ENCODE results near the gene KPNA1.
"Not testable (repeated sequence)": the region's sequence is repeated elsewhere in the genome, so short reads cannot be mapped to it uniquely, and the experiment has no call there.

KPNA1 gene

GRCh38 chr3:122506450-122506849 is 8.3 kb downstream of the KPNA1 start:
- H3K27ac ChIP-seq (ENCODE audit: low read depth, low read length, severe bottlenecking): no peak overlapping the region
- WGBS, 2 experiments (ENCODE audit: insufficient coverage in 2 of 2): no CpG with 5 or more reads among the region's 1 CpG

GRCh38 chr3:122505676-122506075 is 9.1 kb downstream of the KPNA1 start:
- Histone ChIP-seq H3K9me3 (ENCODE audit: control insufficient read depth, low read length) (no peaks in the 10 kb centered on the region), H3K4me3 (ENCODE audit: extremely low read depth, insufficient read depth, low read length, poor library complexity, severe bottlenecking) (no peak overlapping the region), H3K36me3 (ENCODE audit: control insufficient read depth, insufficient read depth, low read length) (peaks cover 29% of the 10 kb centered on the region), H3K4me1 (ENCODE audit: control insufficient read depth, insufficient read depth, low read length, poor library complexity, severe bottlenecking) (no peaks in the 10 kb centered on the region), H3K27ac (ENCODE audit: low read depth, low read length, severe bottlenecking) (no peak overlapping the region)
- 78 to 83% methylated on average over 2 of the region's 2 CpGs for WGBS, 2 experiments (ENCODE audit: insufficient coverage in 2 of 2)

More at GRCh38 chr3:122506450-122506849, 8.3 kb downstream of the KPNA1 start:
- Histone ChIP-seq H3K4me3 (ENCODE audit: extremely low read depth, insufficient read depth, low read length, poor library complexity, severe bottlenecking) (no peak overlapping the region), H3K4me1 (ENCODE audit: control insufficient read depth, insufficient read depth, low read length, poor library complexity, severe bottlenecking) (peaks cover 4% of the 10 kb centered on the region), H3K36me3 (ENCODE audit: control insufficient read depth, insufficient read depth, low read length) (peaks cover 33% of the 10 kb centered on the region), H3K9me3 (ENCODE audit: control insufficient read depth, low read length) (no peaks in the 10 kb centered on the region)

GRCh38 chr3:122502941-122503340 is 11.8 kb downstream of the KPNA1 start:
- WGBS, 2 experiments (ENCODE audit: insufficient coverage in 2 of 2): no CpG with 5 or more reads among the region's 2 CpGs
- Histone ChIP-seq H3K36me3 (ENCODE audit: control insufficient read depth, insufficient read depth, low read length) (peaks cover 25% of the 10 kb centered on the region), H3K4me1 (ENCODE audit: control insufficient read depth, insufficient read depth, low read length, poor library complexity, severe bottlenecking) (peaks cover 7% of the 10 kb centered on the region), H3K27ac (ENCODE audit: low read depth, low read length, severe bottlenecking) (no peak overlapping the region), H3K4me3 (ENCODE audit: extremely low read depth, insufficient read depth, low read length, poor library complexity, severe bottlenecking) (no peak overlapping the region), H3K9me3 (ENCODE audit: control insufficient read depth, low read length) (no peaks in the 10 kb centered on the region)

GRCh38 chr3:122502139-122502538 is 12.6 kb downstream of the KPNA1 start:
- H3K9me3 ChIP-seq (ENCODE audit: control insufficient read depth, low read length): no peaks in the 10 kb centered on the region
- 29 to 67% methylated on average over 1 of the region's 2 CpGs for WGBS, 2 experiments (ENCODE audit: insufficient coverage in 2 of 2)
- no peak overlapping the region for H3K27ac ChIP-seq (ENCODE audit: low read depth, low read length, severe bottlenecking)
- H3K36me3 ChIP-seq (ENCODE audit: control insufficient read depth, insufficient read depth, low read length): peaks cover 24% of the 10 kb centered on the region
- H3K4me1 ChIP-seq (ENCODE audit: control insufficient read depth, insufficient read depth, low read length, poor library complexity, severe bottlenecking): peaks cover 12% of the 10 kb centered on the region
- no peak overlapping the region for H3K4me3 ChIP-seq (ENCODE audit: extremely low read depth, insufficient read depth, low read length, poor library complexity, severe bottlenecking)

- WGBS, 2 experiments (ENCODE audit: insufficient coverage in 2 of 2): 88 to 94% methylated on average over 5 to 6 of the region's 6 CpGs
- not testable (repeated sequence) for H3K27ac ChIP-seq (ENCODE audit: low read depth, low read length, severe bottlenecking); H3K9me3 ChIP-seq (ENCODE audit: control insufficient read depth, low read length); H3K4me3 ChIP-seq (ENCODE audit: extremely low read depth, insufficient read depth, low read length, poor library complexity, severe bottlenecking)
- peaks cover 18% of the 10 kb centered on the region for H3K36me3 ChIP-seq (ENCODE audit: control insufficient read depth, insufficient read depth, low read length)
- peaks cover 12% of the 10 kb centered on the region for H3K4me1 ChIP-seq (ENCODE audit: control insufficient read depth, insufficient read depth, low read length, poor library complexity, severe bottlenecking)
Measured at GRCh38 chr3:122500964-122501363, 13.8 kb downstream of the KPNA1 start.

GRCh38 chr3:122498152-122498551 is 16.6 kb downstream of the KPNA1 start:
- WGBS, 2 experiments (ENCODE audit: insufficient coverage in 2 of 2): no CpG with 5 or more reads among the region's 1 CpG

GRCh38 chr3:122497425-122497824 is 17.3 kb downstream of the KPNA1 start:
- Histone ChIP-seq H3K4me1 (ENCODE audit: control insufficient read depth, insufficient read depth, low read length, poor library complexity, severe bottlenecking) (peaks cover 12% of the 10 kb centered on the region), H3K4me3 (ENCODE audit: extremely low read depth, insufficient read depth, low read length, poor library complexity, severe bottlenecking) (no peak overlapping the region), H3K27ac (ENCODE audit: low read depth, low read length, severe bottlenecking) (no peak overlapping the region)

More at GRCh38 chr3:122498152-122498551, 16.6 kb downstream of the KPNA1 start:
- peaks cover 25% of the 10 kb centered on the region for H3K36me3 ChIP-seq (ENCODE audit: control insufficient read depth, insufficient read depth, low read length)
- H3K4me3 ChIP-seq (ENCODE audit: extremely low read depth, insufficient read depth, low read length, poor library complexity, severe bottlenecking): no peak overlapping the region
- no peak overlapping the region for H3K27ac ChIP-seq (ENCODE audit: low read depth, low read length, severe bottlenecking)
- H3K9me3 ChIP-seq (ENCODE audit: control insufficient read depth, low read length): no peaks in the 10 kb centered on the region
- H3K4me1 ChIP-seq (ENCODE audit: control insufficient read depth, insufficient read depth, low read length, poor library complexity, severe bottlenecking): peaks cover 12% of the 10 kb centered on the region

GRCh38 chr3:122496508-122496907 is 18.2 kb downstream of the KPNA1 start:
- Histone ChIP-seq H3K36me3 (ENCODE audit: control insufficient read depth, insufficient read depth, low read length) (peaks cover 30% of the 10 kb centered on the region), H3K27ac (ENCODE audit: low read depth, low read length, severe bottlenecking) (peak overlapping the region; percentile 41), H3K4me1 (ENCODE audit: control insufficient read depth, insufficient read depth, low read length, poor library complexity, severe bottlenecking) (peaks cover 12% of the 10 kb centered on the region), H3K4me3 (ENCODE audit: extremely low read depth, insufficient read depth, low read length, poor library complexity, severe bottlenecking) (peak overlapping the region; percentile 23), H3K9me3 (ENCODE audit: control insufficient read depth, low read length) (no peaks in the 10 kb centered on the region)
- WGBS, 2 experiments (ENCODE audit: insufficient coverage in 2 of 2): 80 to 100% methylated on average over 1 of the region's 2 CpGs

More at GRCh38 chr3:122497425-122497824, 17.3 kb downstream of the KPNA1 start:
- 100% methylated on average over 1 of the region's 1 CpG; no CpG with 5 or more reads in 1 of the 2 experiments for WGBS, 2 experiments (ENCODE audit: insufficient coverage in 2 of 2)
- H3K9me3 ChIP-seq (ENCODE audit: control insufficient read depth, low read length): no peaks in the 10 kb centered on the region
- H3K36me3 ChIP-seq (ENCODE audit: control insufficient read depth, insufficient read depth, low read length): peaks cover 25% of the 10 kb centered on the region

- no peak overlapping the region for H3K27ac ChIP-seq (ENCODE audit: low read depth, low read length, severe bottlenecking)
- 90% methylated on average over 2 of the region's 3 CpGs; no CpG with 5 or more reads in 1 of the 2 experiments for WGBS, 2 experiments (ENCODE audit: insufficient coverage in 2 of 2)
- H3K36me3 ChIP-seq (ENCODE audit: control insufficient read depth, insufficient read depth, low read length): peaks cover 48% of the 10 kb centered on the region
- peaks cover 18% of the 10 kb centered on the region for H3K4me1 ChIP-seq (ENCODE audit: control insufficient read depth, insufficient read depth, low read length, poor library complexity, severe bottlenecking)
- no peaks in the 10 kb centered on the region for H3K9me3 ChIP-seq (ENCODE audit: control insufficient read depth, low read length)
- no peak overlapping the region for H3K4me3 ChIP-seq (ENCODE audit: extremely low read depth, insufficient read depth, low read length, poor library complexity, severe bottlenecking)
Measured at GRCh38 chr3:122493296-122493695, 21.4 kb downstream of the KPNA1 start.

GRCh38 chr3:122488262-122488973 is 26.3 kb downstream of the KPNA1 start:
- H3K4me1 ChIP-seq (ENCODE audit: control insufficient read depth, insufficient read depth, low read length, poor library complexity, severe bottlenecking): peaks cover 23% of the 10 kb centered on the region
- no peak overlapping the region for H3K4me3 ChIP-seq (ENCODE audit: extremely low read depth, insufficient read depth, low read length, poor library complexity, severe bottlenecking)
- peak overlapping the region; percentile 13 for H3K27ac ChIP-seq (ENCODE audit: low read depth, low read length, severe bottlenecking)
- H3K36me3 ChIP-seq (ENCODE audit: control insufficient read depth, insufficient read depth, low read length): peaks cover 44% of the 10 kb centered on the region
- no CpG with 5 or more reads among the region's 7 CpGs for WGBS, 2 experiments (ENCODE audit: insufficient coverage in 2 of 2)
- H3K9me3 ChIP-seq (ENCODE audit: control insufficient read depth, low read length): no peaks in the 10 kb centered on the region

- H3K4me1 ChIP-seq (ENCODE audit: control insufficient read depth, insufficient read depth, low read length, poor library complexity, severe bottlenecking): peaks cover 27% of the 10 kb centered on the region
- no peaks in the 10 kb centered on the region for H3K9me3 ChIP-seq (ENCODE audit: control insufficient read depth, low read length)
- H3K36me3 ChIP-seq (ENCODE audit: control insufficient read depth, insufficient read depth, low read length): peaks cover 24% of the 10 kb centered on the region
- no peak overlapping the region for H3K4me3 ChIP-seq (ENCODE audit: extremely low read depth, insufficient read depth, low read length, poor library complexity, severe bottlenecking)
- WGBS, 2 experiments (ENCODE audit: insufficient coverage in 2 of 2): 70% methylated on average over 2 of the region's 5 CpGs; no CpG with 5 or more reads in 1 of the 2 experiments
- H3K27ac ChIP-seq (ENCODE audit: low read depth, low read length, severe bottlenecking): no peak overlapping the region
Measured at GRCh38 chr3:122484985-122485384, 29.8 kb downstream of the KPNA1 start.

Measured in mesodermal cell (in vitro differentiated cells).